H1 (cell line): ENCODE data around the gene LRRC8D. TPM values are rescaled to one million over a fixed set of nuclear protein-coding genes. Genes with fewer than 3 reads are reported as not detected.

Experiments used
- CTCF ChIA-PET: fragments of 300-600 bp; sonication (Branson Sonifier 250); formaldehyde crosslinking; loops from one replicate; lab custom pipeline; 2021; ENCODE audit not compliant: partially characterized antibody; lab: Charles Lee
- POLR2A ChIA-PET: fragments of 300-600 bp; sonication (Branson Sonifier 250); formaldehyde crosslinking; loops from one replicate; lab custom pipeline; 2021; ENCODE audit warnings: inconsistent platforms; ENCODE audit not compliant: partially characterized antibody; lab: Charles Lee
- DNase-seq, 2 experiments: peaks; one replicate each; pipeline versions ENCODE4 v3.0.0 to v3.0.0-alpha.2; 2010 to 2022; ENCODE audit warnings: low spot score in 2 of 2, low read depth in 1 of 2, mixed read lengths in 1 of 2
- FAIRE-seq: peaks from 2 replicates; lab custom pipeline; 2011; peaks lifted over from hg19 to GRCh38; lab: Jason Lieb, UNC
- H2AFZ ChIP-seq: 2 replicates; pipeline ENCODE4 v1.8.1; 2012; ENCODE audit warnings: low read length, inconsistent platforms
- H2AK5ac ChIP-seq: 2 replicates; pipeline ENCODE4 v1.6.1; 2013; ENCODE audit warnings: low read depth, low read length
- H2BK120ac ChIP-seq: replicated peaks from 2 replicates; pipeline ENCODE3; 2013; ENCODE audit warnings: low read depth, low read length, inconsistent platforms
- H2BK12ac ChIP-seq: 2 replicates; pipeline ENCODE4 v1.6.1; 2013; ENCODE audit warnings: low read depth, low read length
- H2BK15ac ChIP-seq: 2 replicates; pipeline ENCODE4 v1.6.1; 2013; ENCODE audit warnings: low read length
- H2BK20ac ChIP-seq: 2 replicates; pipeline ENCODE4 v1.6.1; 2013; ENCODE audit warnings: low read length
- H2BK5ac ChIP-seq: 2 replicates; pipeline ENCODE4 v1.6.1; 2013; ENCODE audit warnings: low read depth, low read length
- H3K14ac ChIP-seq: 2 replicates; pipeline ENCODE4 v1.6.1; 2013; ENCODE audit warnings: inconsistent platforms; ENCODE audit not compliant: insufficient read length
- H3K18ac ChIP-seq: 2 replicates; pipeline ENCODE4 v1.6.1; 2013; ENCODE audit warnings: low read length; ENCODE audit errors: extremely low read depth
- H3K23ac ChIP-seq: 2 replicates; pipeline ENCODE4 v1.6.1; 2013; ENCODE audit warnings: inconsistent platforms; ENCODE audit not compliant: insufficient read length
- H3K23me2 ChIP-seq: 2 replicates; pipeline ENCODE4 v1.6.1; 2013; ENCODE audit warnings: low read depth, low read length
- H3K27ac ChIP-seq: 2 replicates; pipeline ENCODE4 v1.6.1; 2011; ENCODE audit warnings: low read depth, low read length, inconsistent platforms
- H3K27me3 ChIP-seq, 4 experiments: replicated peaks in 1 of 4; 1 replicate in 1 of 4; 2 replicates in 3 of 4; pipeline versions ENCODE4 v1.6.1 to v1.8.1; 2011 to 2013; ENCODE audit warnings: low read length in 3 of 4, mild to moderate bottlenecking in 3 of 4, inconsistent platforms in 2 of 4, mixed read lengths in 2 of 4, moderate library complexity in 1 of 4; ENCODE audit not compliant: control insufficient read depth in 3 of 4, insufficient read depth in 3 of 4; ENCODE audit errors: extremely low read depth in 1 of 4
- H3K36me3 ChIP-seq, 4 experiments: 2 replicates each; pipeline versions ENCODE4 v1.6.1 to v1.8.1; 2011 to 2013; ENCODE audit warnings: mild to moderate bottlenecking in 4 of 4, low read length in 3 of 4, moderate library complexity in 2 of 4, control low read depth in 1 of 4, inconsistent platforms in 1 of 4; ENCODE audit not compliant: insufficient read depth in 4 of 4, control insufficient read depth in 2 of 4
- H3K4ac ChIP-seq: replicated peaks from 2 replicates; pipeline ENCODE3; 2013; ENCODE audit warnings: low read length, low read depth, mixed read lengths, inconsistent platforms; ENCODE audit not compliant: insufficient read length
- H3K4me1 ChIP-seq, 4 experiments: replicated peaks in 1 of 4; 1 replicate in 1 of 4; 2 replicates in 3 of 4; pipeline versions ENCODE4 v1.6.1 to v1.8.1; 2011 to 2013; ENCODE audit warnings: low read length in 3 of 4, inconsistent platforms in 2 of 4, mixed read lengths in 1 of 4; ENCODE audit not compliant: insufficient read depth in 4 of 4, control insufficient read depth in 3 of 4
- H3K4me2 ChIP-seq, 2 experiments: 2 replicates each; pipeline versions ENCODE4 v1.6.1 to v1.8.1; 2011 to 2013; ENCODE audit warnings: low read depth in 2 of 2, low read length in 2 of 2, control low read depth in 1 of 2, inconsistent platforms in 1 of 2, mild to moderate bottlenecking in 1 of 2; ENCODE audit not compliant: insufficient read depth in 1 of 2
- H3K4me3 ChIP-seq, 4 experiments: fragments of 200-600, 300-600 bp in 1 of 4; sonication (generic), shearing (Covaris generic), sonication (Bioruptor Twin) in 1 of 4; 2 replicates each; pipeline versions ENCODE4 v1.5.1 to v1.8.1; 2011 to 2016; ENCODE audit warnings: low read length in 4 of 4, low read depth in 3 of 4, control low read depth in 2 of 4, inconsistent platforms in 2 of 4, mild to moderate bottlenecking in 2 of 4, mixed read lengths in 1 of 4, moderate library complexity in 1 of 4; ENCODE audit not compliant: insufficient read depth in 2 of 4; ENCODE audit errors: extremely low read depth in 1 of 4
- H3K56ac ChIP-seq: replicated peaks from 2 replicates; pipeline ENCODE3; 2013; ENCODE audit warnings: low read depth, mild to moderate bottlenecking, mixed read lengths, low read length, inconsistent platforms; ENCODE audit not compliant: insufficient read length
- H3K79me1 ChIP-seq: 2 replicates; pipeline ENCODE4 v1.6.1; 2013; ENCODE audit warnings: low read depth, low read length, control low read depth
- H3K79me2 ChIP-seq, 2 experiments: 2 replicates each; pipeline versions ENCODE4 v1.6.1 to v1.8.1; 2012 to 2013; ENCODE audit warnings: low read length in 2 of 2, mild to moderate bottlenecking in 2 of 2, inconsistent platforms in 1 of 2; ENCODE audit not compliant: insufficient read depth in 2 of 2, control insufficient read depth in 1 of 2
- H3K9ac ChIP-seq, 4 experiments: replicated peaks in 1 of 4; 1 replicate in 1 of 4; 2 replicates in 3 of 4; pipeline versions ENCODE4 v1.6.1 to v1.8.1; 2011 to 2013; ENCODE audit warnings: low read depth in 3 of 4, low read length in 3 of 4, control low read depth in 2 of 4, mild to moderate bottlenecking in 2 of 4, moderate library complexity in 2 of 4, inconsistent platforms in 1 of 4; ENCODE audit errors: extremely low read depth in 1 of 4
- H3K9me3 ChIP-seq, 2 experiments: 2 replicates each; pipeline versions ENCODE4 v1.6.1 to v1.8.1; 2012 to 2013; ENCODE audit warnings: mild to moderate bottlenecking in 2 of 2, moderate library complexity in 2 of 2, control low read depth in 1 of 2, inconsistent platforms in 1 of 2, low read depth in 1 of 2, low read length in 1 of 2, mixed read lengths in 1 of 2; ENCODE audit not compliant: insufficient read depth in 2 of 2
- H4K20me1 ChIP-seq, 2 experiments: replicated peaks in 1 of 2; 2 replicates each; pipeline versions ENCODE3 to v1.8.1; 2011 to 2013; ENCODE audit warnings: inconsistent platforms in 2 of 2, low read length in 2 of 2, mild to moderate bottlenecking in 1 of 2; ENCODE audit not compliant: insufficient read depth in 2 of 2, control insufficient read depth in 1 of 2
- H4K5ac ChIP-seq: 2 replicates; pipeline ENCODE4 v1.6.1; 2013; ENCODE audit warnings: low read length, low read depth, mixed read lengths, inconsistent platforms; ENCODE audit not compliant: insufficient read length
- H4K8ac ChIP-seq: 2 replicates; pipeline ENCODE4 v1.8.0; 2013; ENCODE audit warnings: mild to moderate bottlenecking, moderate library complexity, low read length, inconsistent platforms; ENCODE audit not compliant: insufficient read depth; ENCODE audit errors: extremely low read depth
- H4K91ac ChIP-seq: replicated peaks from 2 replicates; pipeline ENCODE3; 2013; ENCODE audit warnings: low read length, mixed read lengths, inconsistent platforms; ENCODE audit not compliant: insufficient read length
- ASH2L ChIP-seq: fragments of 200-600, 300-600 bp; sonication (generic); IDR thresholded peaks from one replicate; pipeline ENCODE4 v1.7.1; 2017; ENCODE audit warnings: low read length
- BACH1 ChIP-seq: IDR thresholded peaks from 2 replicates; pipeline ENCODE4 v1.6.1; 2012; ENCODE audit warnings: low read length, improper control_type of control experiment
- CEBPB ChIP-seq: IDR thresholded peaks from 2 replicates; pipeline ENCODE4 v1.6.1; 2012; ENCODE audit warnings: low read depth, low read length
- CTBP2 ChIP-seq: IDR thresholded peaks from 2 replicates; pipeline ENCODE4 v1.7.0; 2011; ENCODE audit warnings: borderline replicate concordance, mild to moderate bottlenecking, moderate library complexity, mixed read lengths, low read length; ENCODE audit not compliant: insufficient read depth, insufficient read length
- EGR1 ChIP-seq: IDR thresholded peaks from 2 replicates; pipeline ENCODE4 v1.6.1; 2011; ENCODE audit warnings: low read depth, low read length, borderline replicate concordance
- JUN ChIP-seq: IDR thresholded peaks from 2 replicates; pipeline ENCODE4 v1.6.1; 2011; ENCODE audit warnings: low read depth, mild to moderate bottlenecking, improper control_type of control experiment, low read length
- JUND ChIP-seq: IDR thresholded peaks from 2 replicates; pipeline ENCODE4 v1.6.1; 2011; ENCODE audit warnings: mild to moderate bottlenecking, improper control_type of control experiment, low read length
- KDM5A ChIP-seq: fragments of 200-600 bp; IDR thresholded peaks from 2 replicates; pipeline ENCODE4 v1.7.1; 2012; ENCODE audit warnings: mild to moderate bottlenecking, low read length, inconsistent platforms, mixed read lengths
- MAFK ChIP-seq: IDR thresholded peaks from 2 replicates; pipeline ENCODE4 v1.6.1; 2012; ENCODE audit warnings: low read depth, mild to moderate bottlenecking, improper control_type of control experiment, low read length
- RNF2 ChIP-seq: fragments of 200-900, 300-1000 bp; sonication (generic); IDR thresholded peaks from 2 replicates; pipeline ENCODE4 v1.7.1; 2016; ENCODE audit warnings: borderline replicate concordance, low read depth, mild to moderate bottlenecking, antibody characterized with exemption, low read length; ENCODE audit not compliant: poor library complexity, severe bottlenecking; ENCODE audit errors: missing control alignments
- TCF12 ChIP-seq: IDR thresholded peaks from 2 replicates; pipeline ENCODE4 v1.6.1; 2011; ENCODE audit warnings: low read depth, mild to moderate bottlenecking, low read length
- WGBS, 2 experiments: shearing (Covaris generic) in 1 of 2; methylation state at CpG; one replicate each; pipeline versions ENCODE4 v1.1.6 to v1.1.7; 2013 to 2015; ENCODE audit warnings: low lambda C conversion rate in 2 of 2, mixed read lengths in 2 of 2, inconsistent platforms in 1 of 2, low coverage in 1 of 2, missing lambda C conversion rate in 1 of 2; ENCODE audit not compliant: insufficient replicate concordance in 2 of 2, insufficient coverage in 1 of 2, insufficient read length in 1 of 2; ENCODE audit errors: extremely low coverage in 1 of 2, missing lambda C conversion rate in 1 of 2; 5-methylcytosine and 5-hydroxymethylcytosine counted together
- polyA plus RNA-seq, 7 experiments: library from polyadenylated mRNA; depleted of rRNA in 3 of 7; stranded (reverse) in 5 of 7; unstranded in 2 of 7; fragments of >200 nt in 5 of 7; fragments of 200-250 nt in 2 of 7; gene quantifications; 1 replicate in 5 of 7; 2 replicates in 1 of 7; 4 replicates in 1 of 7; pipeline versions ENCODE4 v1.2.1 to v1.2.3, GENCODE V29; 2011 to 2013; ENCODE audit warnings: missing spikeins in 2 of 7, mixed read lengths in 2 of 7
- total RNA-seq: library from RNA; stranded (reverse); fragmentation: NEBNext Ultra II Directional; extraction: Animal tissue kit (Norgen Biotek cat#: 25700); gene quantifications from 2 replicates; pipeline ENCODE4 v1.2.1, GENCODE V29; 2021

Gene LRRC8D
- total and polyA plus RNA-seq, 2 of the 8 experiments (the other 6 are each of a cell fraction or from before 2014, with no cell fraction given): 42.0 to 58.5 TPM

DNA sequence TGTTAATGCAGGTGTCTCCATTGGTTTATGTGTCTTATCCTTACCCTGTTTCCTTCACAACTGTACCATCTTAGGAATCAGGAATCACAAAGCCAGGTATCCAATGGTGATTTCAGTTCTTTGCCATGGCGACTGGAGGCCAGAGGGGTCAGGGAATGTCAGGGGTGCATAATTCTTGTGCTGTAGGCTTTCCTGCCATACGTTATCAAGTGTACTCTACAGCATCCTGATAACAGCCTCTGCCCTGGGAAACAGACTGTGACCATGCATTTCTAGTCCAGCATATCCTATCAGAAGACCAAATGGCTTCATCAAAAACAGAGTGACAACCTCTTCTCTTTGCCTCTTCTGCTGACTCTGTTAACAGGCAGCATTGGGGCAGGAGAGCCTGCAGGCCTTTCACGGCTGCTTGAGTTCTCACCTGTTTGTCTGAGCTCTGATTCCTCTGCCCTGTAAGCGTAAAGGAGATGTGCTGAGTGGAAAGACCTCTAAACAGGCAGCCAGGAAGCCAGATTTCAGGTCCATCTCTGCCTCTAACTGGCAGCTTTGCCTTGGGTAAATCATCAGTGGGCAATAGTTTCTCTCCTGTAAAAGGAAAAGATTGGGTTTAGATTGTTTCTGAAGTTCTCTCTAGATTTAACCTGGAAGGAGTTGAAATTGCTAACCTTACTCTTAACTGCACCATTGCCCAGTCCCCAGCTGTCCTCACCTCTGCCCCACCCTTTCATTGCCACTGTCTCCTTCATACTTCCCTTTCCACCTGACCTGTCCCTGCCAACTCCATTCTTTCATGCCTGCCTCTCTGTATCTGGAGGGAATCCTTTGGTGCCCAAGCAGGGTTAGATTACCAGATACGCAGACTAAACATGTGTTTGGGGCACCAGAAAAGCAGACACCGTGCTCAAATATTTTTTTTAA lies 80.2 kb downstream of the LRRC8D start:
- Histone ChIP-seq H3K9ac (no peak overlapping the region), H4K20me1 (peaks cover 0 to 7% of the 10 kb centered on the region in 2 experiments), H3K79me1 (0 out of 2 replicates have a peak, but pooled peaks cover 6% of the 10 kb centered on the region)
- FAIRE-seq: no peak
- POLR2A ChIA-PET: interaction anchor here (0.7 to 1.5 kb wide), 2 partner anchors 9 to 44 kb away, joined by 3 to 4 read pairs; no protein-coding TSS in a partner anchor
- TF ChIP-seq BACH1 (no peak), RNF2 (no peak), TCF12 (no peak), KDM5A (no peak), EGR1 (no peak), MAFK (no peak), JUN (no peak), ASH2L (no peak), CTBP2 (no peak), JUND (no peak), CEBPB (no peak)
- TF ChIP-seq, all 59 proteins: peak for 0
- peaks cover 3 to 21% (median 17%) of the 10 kb centered on the region in 4 experiments; a peak in 5 of 7 replicates for H3K4me1 ChIP-seq
- no peak overlapping the region for H3K27ac ChIP-seq
- H3K27me3 ChIP-seq: no peaks in the 10 kb centered on the region
- H3K36me3 ChIP-seq: peaks cover 0 to 6% (median 0%) of the 10 kb centered on the region in 4 experiments; a peak in 1 of 8 replicates
- H3K23me2 ChIP-seq: no peaks in the 10 kb centered on the region
- no peak overlapping the region for H2BK120ac ChIP-seq
- peaks cover 0 to 54% of the 10 kb centered on the region in 2 experiments; a peak in 2 of 4 replicates for H3K79me2 ChIP-seq
- H3K9me3 ChIP-seq: no peaks in the 10 kb centered on the region
- H2AFZ ChIP-seq: no peak overlapping the region
- no peak overlapping the region for H3K14ac ChIP-seq
- no peak for DNase-seq
- no peak overlapping the region for H4K5ac ChIP-seq
- H3K18ac ChIP-seq: no peak overlapping the region
- CTCF ChIA-PET: interaction anchor here (0.6 to 0.7 kb wide), 2 partner anchors 77 to 79 kb away, joined by 3 read pairs; no protein-coding TSS in a partner anchor
- no peak overlapping the region for H2BK20ac ChIP-seq
- no peak overlapping the region for H2AK5ac ChIP-seq
- H3K56ac ChIP-seq: no peak overlapping the region
- no peak overlapping the region for H3K23ac ChIP-seq
- H3K4me2 ChIP-seq: no peak overlapping the region
- no peak overlapping the region for H3K4me3 ChIP-seq
- peak overlapping the region; percentile 21 for H2BK5ac ChIP-seq
- no peak overlapping the region for H4K91ac ChIP-seq
- H2BK15ac ChIP-seq: no peak overlapping the region
- H4K8ac ChIP-seq: no peak overlapping the region
- WGBS, 2 experiments: 91% methylated on average over 6 of the region's 6 CpGs; no CpG with 5 or more reads in 1 of the 2 experiments
- no peak overlapping the region for H2BK12ac ChIP-seq
- no peak overlapping the region for H3K4ac ChIP-seq
